Stimulated activated CD4-positive, alpha-beta T cell treated with anti-CD3 and anti-CD28 coated beads, Interleukin-12 subunit alpha, Interleukin-12 subunit beta, amount 100 ng/mL, for 4 hours (primary cell): ENCODE results near the gene FRMD5.

ENCODE experiments used
- DNase-seq: peaks from one replicate; pipeline ENCODE4 v3.0.0-alpha.2; 2020

FRMD5 gene

GRCh38 chr15:44159492-44159891, 35.6 kb downstream of the FRMD5 start:
- DNase-seq = no peak

- no peak for DNase-seq
These were observed 37.0 kb downstream of the FRMD5 start for GRCh38 chr15:44158111-44158510.

- no peak for DNase-seq
These were observed 37.4 kb downstream of the FRMD5 start for GRCh38 chr15:44157679-44158078.

GRCh38 chr15:44153352-44153751, 41.7 kb downstream of the FRMD5 start:
- DNase-seq = no peak

GRCh38 chr15:44149224-44149623, 45.8 kb downstream of the FRMD5 start:
- DNase-seq = no peak

- DNase-seq = no peak
These were observed 46.5 kb downstream of the FRMD5 start for GRCh38 chr15:44148580-44148979.

GRCh38 chr15:44147636-44148035, 47.4 kb downstream of the FRMD5 start:
- DNase-seq = no peak

GRCh38 chr15:44145495-44145894, 49.6 kb downstream of the FRMD5 start:
- no peak for DNase-seq

GRCh38 chr15:44144992-44145391, 50.1 kb downstream of the FRMD5 start:
- DNase-seq = no peak

- DNase-seq = no peak
These were observed 50.9 kb downstream of the FRMD5 start for GRCh38 chr15:44144184-44144583.

GRCh38 chr15:44137750-44138149, 57.3 kb downstream of the FRMD5 start:
- DNase-seq = no peak

- DNase-seq = no peak
These were observed 58.0 kb downstream of the FRMD5 start for GRCh38 chr15:44136991-44137477.

- DNase-seq = no peak
These were observed 63.0 kb downstream of the FRMD5 start for GRCh38 chr15:44132057-44132456.

GRCh38 chr15:44130778-44131177, 64.3 kb downstream of the FRMD5 start:
- DNase-seq = no peak

GRCh38 chr15:44129911-44130310, 65.2 kb downstream of the FRMD5 start:
- no peak for DNase-seq

- no peak for DNase-seq
These were observed 66.6 kb downstream of the FRMD5 start for GRCh38 chr15:44128443-44128842.

- no peak for DNase-seq
These were observed 69.2 kb downstream of the FRMD5 start for GRCh38 chr15:44125879-44126278.

- DNase-seq = no peak
These were observed 92.3 kb downstream of the FRMD5 start for GRCh38 chr15:44102675-44103254.

- DNase-seq = no peak
These were observed 93.1 kb downstream of the FRMD5 start for GRCh38 chr15:44101944-44102343.

GRCh38 chr15:44101286-44101685, 93.8 kb downstream of the FRMD5 start:
- DNase-seq = no peak

- no peak for DNase-seq
These were observed 95.4 kb downstream of the FRMD5 start for GRCh38 chr15:44099671-44100070.

- no peak for DNase-seq
These were observed 97.5 kb downstream of the FRMD5 start for GRCh38 chr15:44097552-44097951.

- no peak for DNase-seq
These were observed 98.5 kb downstream of the FRMD5 start for GRCh38 chr15:44096596-44096995.

GRCh38 chr15:44094781-44095180, 100.3 kb downstream of the FRMD5 start:
- DNase-seq = no peak

- no peak for DNase-seq
These were observed 101.2 kb downstream of the FRMD5 start for GRCh38 chr15:44093836-44094235.
